Left renal pelvis (tissue), 4 donors: Measurements from ENCODE around the gene COPS4. TPM values are rescaled to one million over a fixed set of nuclear protein-coding genes. Genes with fewer than 3 reads are reported as not detected.
"Not testable (repeated sequence)": the region's sequence is repeated elsewhere in the genome, so short reads cannot be mapped to it uniquely, and the experiment has no call there.

ENCODE experiments used
- DNase-seq, 4 donors: peaks; one replicate each; pipeline ENCODE4 v3.0.0-alpha.2; 2013; ENCODE audit warnings: low read depth in 4 of 4, low spot score in 3 of 4
- polyA plus RNA-seq, 4 donors: library from polyadenylated mRNA; unstranded; fragments of 120-200 nt; gene quantifications; one replicate each; pipeline ENCODE4 v1.2.1, GENCODE V29; 2013; ENCODE audit not compliant: insufficient read length in 4 of 4

Gene COPS4
- polyA plus RNA-seq, 4 donors, result 70.4 to 96.1 (median 77.0) TPM

- no peak for DNase-seq
Observed at GRCh38 chr4:83022724-83023450, 12.1 kb upstream of the COPS4 start.

- not testable (repeated sequence) for DNase-seq
Observed at GRCh38 chr4:83023599-83023998, 11.4 kb upstream of the COPS4 start.

GRCh38 chr4:83024233-83024632 is 10.8 kb upstream of the COPS4 start:
- DNase-seq, result no peak

GRCh38 chr4:83025563-83025962 is 9.4 kb upstream of the COPS4 start:
- no peak for DNase-seq

- DNase-seq, result no peak
Observed at GRCh38 chr4:83028976-83029375, 6.0 kb upstream of the COPS4 start.

GRCh38 chr4:83029688-83030087 is 5.3 kb upstream of the COPS4 start:
- DNase-seq, result no peak

GRCh38 chr4:83036991-83037665 is 2.1 kb downstream of the COPS4 start:
- no peak for DNase-seq

- no peak for DNase-seq
Observed at GRCh38 chr4:83040269-83040668, 5.3 kb downstream of the COPS4 start.

GRCh38 chr4:83043157-83043556 is 8.2 kb downstream of the COPS4 start:
- not testable (repeated sequence) for DNase-seq

- DNase-seq, result no peak
Observed at GRCh38 chr4:83043801-83044407, 8.9 kb downstream of the COPS4 start.

- DNase-seq, result no peak
Observed at GRCh38 chr4:83046693-83047473, 11.9 kb downstream of the COPS4 start.

- DNase-seq, result not testable (repeated sequence)
Observed at GRCh38 chr4:83048781-83049180, 13.8 kb downstream of the COPS4 start.

- DNase-seq, result no peak
Observed at GRCh38 chr4:83054928-83055327, 19.9 kb downstream of the COPS4 start.

GRCh38 chr4:83062739-83063138 is 27.8 kb downstream of the COPS4 start:
- no peak for DNase-seq

- DNase-seq, result no peak
Observed at GRCh38 chr4:83065266-83065665, 30.3 kb downstream of the COPS4 start.

- DNase-seq, result no peak
Observed at GRCh38 chr4:83067058-83067639, 32.2 kb downstream of the COPS4 start.

- no peak for DNase-seq
Observed at GRCh38 chr4:83071116-83071515, 36.1 kb downstream of the COPS4 start.

GRCh38 chr4:83074086-83074704 is 39.2 kb downstream of the COPS4 start:
- peak in 3 of 4 donors; percentile 9 to 22 (median 12) for DNase-seq

- not testable (repeated sequence) for DNase-seq
Observed at GRCh38 chr4:83074783-83075182, 39.8 kb downstream of the COPS4 start.
